Neuronal stem cell (in vitro differentiated cells): Measurements from ENCODE around the gene RIC3.
A peak's percentile ranks its signal among the peaks of the same experiment; 100 is the strongest.

Experiments used
- DNase-seq: peaks from one replicate; pipeline ENCODE4 v3.0.0-alpha.2; 2013; ENCODE audit warnings: low spot score
- H2AFZ ChIP-seq: one replicate; pipeline ENCODE4 v1.6.1; 2013; ENCODE audit warnings: mild to moderate bottlenecking, low read length, inconsistent platforms
- H2AK5ac ChIP-seq: 2 replicates; pipeline ENCODE4 v1.6.1; 2013; ENCODE audit warnings: low read depth, mild to moderate bottlenecking, inconsistent platforms, low read length, moderate library complexity, mixed read lengths
- H2BK120ac ChIP-seq: 2 replicates; pipeline ENCODE4 v1.6.1; 2013; ENCODE audit warnings: low read depth, mild to moderate bottlenecking, inconsistent platforms, low read length, moderate library complexity, mixed read lengths
- H2BK12ac ChIP-seq: one replicate; pipeline ENCODE4 v1.6.1; 2013; ENCODE audit warnings: low read length, inconsistent platforms
- H2BK15ac ChIP-seq: 2 replicates; pipeline ENCODE4 v1.6.1; 2013; ENCODE audit warnings: mild to moderate bottlenecking, low read length, inconsistent platforms, mixed read lengths
- H2BK5ac ChIP-seq: one replicate; pipeline ENCODE4 v1.6.1; 2013; ENCODE audit warnings: inconsistent platforms, mild to moderate bottlenecking, low read length, moderate library complexity
- H3K14ac ChIP-seq: one replicate; pipeline ENCODE4 v1.6.1; 2013; ENCODE audit warnings: low read length, inconsistent platforms
- H3K18ac ChIP-seq: 2 replicates; pipeline ENCODE4 v1.6.1; 2013; ENCODE audit warnings: low read length, inconsistent platforms
- H3K23ac ChIP-seq: 2 replicates; pipeline ENCODE4 v1.6.1; 2013; ENCODE audit warnings: low read depth, mild to moderate bottlenecking, mixed read lengths, low read length, inconsistent platforms; ENCODE audit not compliant: poor library complexity
- H3K27ac ChIP-seq: replicated peaks from 3 replicates; pipeline ENCODE4 v1.5.1; 2013; ENCODE audit warnings: low read length, inconsistent platforms
- H3K27me3 ChIP-seq, 3 experiments: 2 replicates each; pipeline ENCODE4 v1.6.1; 2013; ENCODE audit warnings: low read length in 3 of 3, mild to moderate bottlenecking in 2 of 3, inconsistent platforms in 1 of 3, low read depth in 1 of 3, mixed read lengths in 1 of 3, moderate library complexity in 1 of 3; ENCODE audit not compliant: control insufficient read depth in 3 of 3, insufficient read depth in 3 of 3
- H3K36me3 ChIP-seq, 2 donors: replicated peaks in 1 of 2; 2 replicates each; pipeline ENCODE4 v1.6.1; 2013; ENCODE audit warnings: low read length in 2 of 2; ENCODE audit not compliant: control insufficient read depth in 2 of 2, insufficient read depth in 2 of 2
- H3K4ac ChIP-seq: 2 replicates; pipeline ENCODE4 v1.6.1; 2013; ENCODE audit warnings: inconsistent platforms, mild to moderate bottlenecking, low read length, moderate library complexity
- H3K4me1 ChIP-seq, 2 donors: 1 replicate in 1 of 2; 2 replicates in 1 of 2; pipeline ENCODE4 v1.6.1; 2013; ENCODE audit warnings: low read length in 2 of 2, low read depth in 1 of 2; ENCODE audit not compliant: control insufficient read depth in 2 of 2, insufficient read depth in 1 of 2
- H3K4me2 ChIP-seq: one replicate; pipeline ENCODE4 v1.6.1; 2013; ENCODE audit warnings: mild to moderate bottlenecking, low read length, inconsistent platforms; ENCODE audit not compliant: insufficient read depth, poor library complexity, severe bottlenecking
- H3K4me3 ChIP-seq, 2 donors: 2 replicates each; pipeline ENCODE4 v1.5.1; 2013; ENCODE audit warnings: low read length in 2 of 2, mild to moderate bottlenecking in 2 of 2, inconsistent platforms in 1 of 2, moderate library complexity in 1 of 2
- H3K79me1 ChIP-seq: one replicate; pipeline ENCODE4 v1.6.1; 2013; ENCODE audit warnings: low read depth, mild to moderate bottlenecking, inconsistent platforms, low read length, moderate library complexity
- H3K9ac ChIP-seq: one replicate; pipeline ENCODE4 v1.6.1; 2013; ENCODE audit warnings: mild to moderate bottlenecking, low read depth, low read length, inconsistent platforms; ENCODE audit not compliant: poor library complexity
- H3K9me3 ChIP-seq, 2 donors: replicated peaks in 1 of 2; 2 replicates each; pipeline versions ENCODE3 to v1.6.1; 2013; ENCODE audit warnings: low read length in 2 of 2, mild to moderate bottlenecking in 2 of 2, inconsistent platforms in 1 of 2, low read depth in 1 of 2, mixed read lengths in 1 of 2, moderate library complexity in 1 of 2; ENCODE audit not compliant: control insufficient read depth in 2 of 2, insufficient read depth in 1 of 2
- H4K8ac ChIP-seq: one replicate; pipeline ENCODE4 v1.6.1; 2013; ENCODE audit warnings: low read depth, mild to moderate bottlenecking, inconsistent platforms, low read length, moderate library complexity
- H4K91ac ChIP-seq: one replicate; pipeline ENCODE4 v1.6.1; 2013; ENCODE audit warnings: low read length, low read depth, mild to moderate bottlenecking, inconsistent platforms; ENCODE audit not compliant: poor library complexity
- WGBS, 2 donors: extraction: QIAGEN DNeasy Blood & Tissue Kit; methylation state at CpG; one replicate each; pipeline ENCODE4 v1.1.7; 2013; ENCODE audit warnings: missing lambda C conversion rate in 2 of 2, mixed read lengths in 1 of 2; ENCODE audit not compliant: insufficient read length in 2 of 2, insufficient replicate concordance in 1 of 2; ENCODE audit errors: extremely low coverage in 2 of 2; 5-methylcytosine and 5-hydroxymethylcytosine counted together

The RIC3 gene

GRCh38 chr11:8080069-8080670, 88.7 kb downstream of the RIC3 start:
- Histone ChIP-seq H3K4me2 (peak overlapping the region; percentile 74), H2AK5ac (no peak overlapping the region), H4K91ac (no peak overlapping the region), H2BK12ac (peak overlapping the region; percentile 87), H3K27me3 (peaks cover 0 to 51% (median 4%) of the 10 kb centered on the region in 3 experiments), H3K4me1 (peaks cover 26 to 30% of the 10 kb centered on the region in 2 donors), H3K27ac (no peak overlapping the region), H2AFZ (peak overlapping the region; percentile 91), H2BK5ac (no peak overlapping the region), H3K9me3 (no peaks in the 10 kb centered on the region), H3K14ac (peak overlapping the region; percentile 40), H3K23ac (no peak overlapping the region), H3K18ac (peak overlapping the region; percentile 44), H4K8ac (no peak overlapping the region), H3K79me1 (peaks cover 6% of the 10 kb centered on the region), H2BK120ac (no peak overlapping the region), H2BK15ac (no peak overlapping the region), H3K4me3 (peak overlapping the region in 1 of 2 donors; percentile 56), H3K36me3 (no peaks in the 10 kb centered on the region), H3K4ac (no peak overlapping the region), H3K9ac (peak overlapping the region; percentile 24)
- no peak for DNase-seq
- WGBS, 2 donors: no CpG with 5 or more reads among the region's 24 CpGs

- Histone ChIP-seq H2BK15ac (no peak overlapping the region), H2BK12ac (no peak overlapping the region), H4K8ac (no peak overlapping the region), H3K4me2 (no peak overlapping the region), H3K27ac (no peak overlapping the region), H3K4me3 (no peak overlapping the region), H3K9ac (no peak overlapping the region), H3K18ac (no peak overlapping the region), H3K79me1 (peaks cover 6% of the 10 kb centered on the region), H3K23ac (no peak overlapping the region), H2AFZ (no peak overlapping the region), H3K4me1 (peaks cover 25 to 26% of the 10 kb centered on the region in 2 donors), H3K27me3 (peaks cover 0 to 52% (median 4%) of the 10 kb centered on the region in 3 experiments), H3K4ac (no peak overlapping the region), H3K9me3 (no peaks in the 10 kb centered on the region), H4K91ac (no peak overlapping the region), H2BK5ac (no peak overlapping the region), H2AK5ac (no peak overlapping the region), H3K14ac (no peak overlapping the region), H2BK120ac (no peak overlapping the region), H3K36me3 (no peaks in the 10 kb centered on the region)
- DNase-seq: no peak
- WGBS, 2 donors: no CpG with 5 or more reads among the region's 4 CpGs
Measured at GRCh38 chr11:8079111-8079675, 89.6 kb downstream of the RIC3 start.

DNA sequence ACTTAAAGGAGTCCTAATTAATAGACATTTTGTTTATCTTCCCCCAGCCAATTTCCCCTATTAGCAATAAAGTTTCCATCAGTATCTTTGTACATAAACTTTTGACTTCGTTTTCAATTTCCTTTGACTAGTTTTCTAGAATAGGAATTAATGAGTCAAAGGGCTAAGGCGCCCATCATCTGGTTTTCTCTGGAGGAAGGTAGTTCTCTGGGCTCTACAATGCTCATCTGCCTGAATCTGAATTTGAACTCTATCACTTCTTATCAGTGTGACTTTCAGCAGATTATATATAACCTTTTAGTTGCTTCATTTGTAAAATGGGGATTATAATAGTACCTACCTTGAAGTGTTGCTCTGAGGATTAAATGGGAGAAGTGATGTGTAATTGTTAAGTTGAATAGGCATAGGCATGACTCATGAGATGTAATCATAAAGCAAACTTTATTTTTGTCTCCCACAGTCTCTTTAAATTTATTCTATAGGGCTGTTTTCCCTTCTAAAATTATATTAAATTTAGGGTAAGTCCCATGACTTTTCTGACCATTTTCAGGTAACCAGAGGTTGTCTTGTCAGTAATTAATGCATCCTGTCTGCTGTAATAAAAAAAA, 93.6 kb downstream of the RIC3 start:
- no peak overlapping the region for H3K23ac ChIP-seq
- no peak overlapping the region for H4K91ac ChIP-seq
- no CpG with 5 or more reads among the region's 2 CpGs for WGBS, 2 donors
- no peak overlapping the region for H2BK120ac ChIP-seq
- H2BK5ac ChIP-seq: no peak overlapping the region
- no peak overlapping the region for H3K9ac ChIP-seq
- no peak overlapping the region for H3K4me2 ChIP-seq
- H3K9me3 ChIP-seq: no peaks in the 10 kb centered on the region
- H2AFZ ChIP-seq: no peak overlapping the region
- no peaks in the 10 kb centered on the region for H3K79me1 ChIP-seq
- H3K27me3 ChIP-seq: peaks cover 0 to 78% (median under 1%) of the 10 kb centered on the region in 3 experiments
- H4K8ac ChIP-seq: no peak overlapping the region
- no peak overlapping the region for H3K18ac ChIP-seq
- no peak overlapping the region for H3K14ac ChIP-seq
- no peak overlapping the region for H2AK5ac ChIP-seq
- no peak overlapping the region for H3K27ac ChIP-seq
- H2BK12ac ChIP-seq: no peak overlapping the region
- H3K36me3 ChIP-seq: no peaks in the 10 kb centered on the region
- H3K4me3 ChIP-seq: no peak overlapping the region
- no peak overlapping the region for H2BK15ac ChIP-seq
- no peak overlapping the region for H3K4ac ChIP-seq
- H3K4me1 ChIP-seq: peaks cover 3 to 7% of the 10 kb centered on the region in 2 donors
- DNase-seq: no peak
